Ishikawa (cell line): Measurements from ENCODE around the gene TMEM127.

Experiments used
- CREB1 ChIP-seq: IDR thresholded peaks from 2 replicates; pipeline ENCODE4 v1.6.1; 2012; ENCODE audit warnings: low read depth
- EGR1 ChIP-seq: IDR thresholded peaks from 2 replicates; pipeline ENCODE4 v1.6.1; 2012
- EP300 ChIP-seq: IDR thresholded peaks from 2 replicates; pipeline ENCODE4 v1.6.1; 2012; ENCODE audit warnings: borderline replicate concordance
- YY1 ChIP-seq: IDR thresholded peaks from 2 replicates; pipeline ENCODE4 v1.6.1; 2012; ENCODE audit warnings: low read depth

- TF ChIP-seq EP300, result no peak
- no peak for TF ChIP-seq CREB1
- TF ChIP-seq EGR1, result no peak
- TF ChIP-seq YY1, result peak; percentile 87
These were observed 56.6 kb downstream of the TMEM127 start for GRCh38 chr2:96209011-96209728.
